Activated CD4-positive, alpha-beta T cell treated with anti-CD3 and anti-CD28 coated beads for 4 hours (primary cell): ENCODE results near the gene ARMH3.

Experiments
- DNase-seq, 2 donors: peaks; one replicate each; pipeline ENCODE4 v3.0.0-alpha.2; 2020

ARMH3 gene

GRCh38 chr10:101938305-101939007, 117.5 kb downstream of the ARMH3 start:
- no peak for DNase-seq

GRCh38 chr10:101935431-101935830, 120.5 kb downstream of the ARMH3 start:
- no peak for DNase-seq

- DNase-seq = no peak
These were observed 121.2 kb downstream of the ARMH3 start for GRCh38 chr10:101934686-101935305.

- DNase-seq = no peak
These were observed 122.0 kb downstream of the ARMH3 start for GRCh38 chr10:101933976-101934375.

- no peak for DNase-seq
These were observed 123.8 kb downstream of the ARMH3 start for GRCh38 chr10:101932183-101932582.

GRCh38 chr10:101925027-101925426, 130.9 kb downstream of the ARMH3 start:
- no peak for DNase-seq

GRCh38 chr10:101923256-101923655, 132.7 kb downstream of the ARMH3 start:
- no peak for DNase-seq

GRCh38 chr10:101922846-101923245, 133.1 kb downstream of the ARMH3 start:
- no peak for DNase-seq

GRCh38 chr10:101920546-101920945, 135.4 kb downstream of the ARMH3 start:
- DNase-seq = no peak

GRCh38 chr10:101919026-101919770, 136.8 kb downstream of the ARMH3 start:
- no peak for DNase-seq

GRCh38 chr10:101912561-101913179, 143.3 kb downstream of the ARMH3 start:
- no peak for DNase-seq

- no peak for DNase-seq
These were observed 149.3 kb downstream of the ARMH3 start for GRCh38 chr10:101906586-101907183.

GRCh38 chr10:101905251-101905650, 150.7 kb downstream of the ARMH3 start:
- no peak for DNase-seq

- DNase-seq = no peak
These were observed 152.0 kb downstream of the ARMH3 start for GRCh38 chr10:101903827-101904550.

- DNase-seq = no peak
These were observed 153.2 kb downstream of the ARMH3 start for GRCh38 chr10:101902820-101903145.

- no peak for DNase-seq
These were observed 153.7 kb downstream of the ARMH3 start for GRCh38 chr10:101902032-101902819.

GRCh38 chr10:101901340-101901739, 154.6 kb downstream of the ARMH3 start:
- DNase-seq = no peak

GRCh38 chr10:101897633-101898032, 158.3 kb downstream of the ARMH3 start:
- DNase-seq = no peak

GRCh38 chr10:101896225-101896877, 159.6 kb downstream of the ARMH3 start:
- no peak for DNase-seq

GRCh38 chr10:101895781-101896180, 160.2 kb downstream of the ARMH3 start:
- DNase-seq = no peak

- no peak for DNase-seq
These were observed 161.2 kb downstream of the ARMH3 start for GRCh38 chr10:101894742-101895141.
